ENCODE results near the gene SPAG17.

SPAG17 gene

GRCh38 chr1:118110580-118110979 lies 74.4 kb downstream of the SPAG17 start (continued):
- TF ChIP-seq CSRNP3 (CRISPR knock-in tag; IDR thresholded peaks at IDR 0.05) (no peak), ZFP30 (CRISPR knock-in tag; IDR thresholded peaks at IDR 0.05) (no peak), ZNF8 (CRISPR knock-in tag; IDR thresholded peaks at IDR 0.05) (no peak), ESRRG (CRISPR knock-in tag; IDR thresholded peaks at IDR 0.05) (no peak), OSR1 (CRISPR knock-in tag; IDR thresholded peaks at IDR 0.05) (no peak), PPARA (CRISPR knock-in tag; IDR thresholded peaks at IDR 0.05; ENCODE audit: borderline replicate concordance) (no peak), ARNTL (CRISPR knock-in tag; IDR thresholded peaks at IDR 0.05; ENCODE audit: borderline replicate concordance, low read depth) (no peak)

GRCh38 chr1:118104951-118105350 lies 80.1 kb downstream of the SPAG17 start:
- no peak for TF ChIP-seq ZC3H10 (CRISPR knock-in tag; IDR thresholded peaks at IDR 0.05)
- TF ChIP-seq ZFP30 (CRISPR knock-in tag; IDR thresholded peaks at IDR 0.05), result no peak
- no peak for TF ChIP-seq CREB5 (CRISPR knock-in tag; IDR thresholded peaks at IDR 0.05; ENCODE audit: low read depth)
- TF ChIP-seq ESRRG (CRISPR knock-in tag; IDR thresholded peaks at IDR 0.05), result no peak
- no peak for TF ChIP-seq PATZ1 (CRISPR knock-in tag; IDR thresholded peaks at IDR 0.05; ENCODE audit: borderline replicate concordance)
- TF ChIP-seq ZFP3 (CRISPR knock-in tag; IDR thresholded peaks at IDR 0.05), result no peak
- no peak for TF ChIP-seq PPARA (CRISPR knock-in tag; IDR thresholded peaks at IDR 0.05; ENCODE audit: borderline replicate concordance)
- no peak for TF ChIP-seq OSR1 (CRISPR knock-in tag; IDR thresholded peaks at IDR 0.05)
- no peak for TF ChIP-seq ISL1 (CRISPR knock-in tag; IDR thresholded peaks at IDR 0.05)
- no peak for TF ChIP-seq ZNF70 (CRISPR knock-in tag; IDR thresholded peaks at IDR 0.05)
- TF ChIP-seq CSDC2 (CRISPR knock-in tag; IDR thresholded peaks at IDR 0.05), result no peak
- ATAC-seq, result no peak

- ATAC-seq, result no peak
- TF ChIP-seq PPARA (CRISPR knock-in tag; IDR thresholded peaks at IDR 0.05; ENCODE audit: borderline replicate concordance), result no peak
- no peak for TF ChIP-seq ZNF565 (CRISPR knock-in tag; conservative IDR thresholded peaks at IDR 0.05; ENCODE audit: low read depth)
- no peak for TF ChIP-seq ZNF70 (CRISPR knock-in tag; IDR thresholded peaks at IDR 0.05)
- no peak for TF ChIP-seq CSDC2 (CRISPR knock-in tag; IDR thresholded peaks at IDR 0.05)
- TF ChIP-seq CSRNP3 (CRISPR knock-in tag; IDR thresholded peaks at IDR 0.05), result no peak
- no peak for TF ChIP-seq ZFP30 (CRISPR knock-in tag; IDR thresholded peaks at IDR 0.05)
- TF ChIP-seq TCF4 (CRISPR knock-in tag; IDR thresholded peaks at IDR 0.05; ENCODE audit: borderline replicate concordance), result no peak
- TF ChIP-seq ARNTL (CRISPR knock-in tag; IDR thresholded peaks at IDR 0.05; ENCODE audit: borderline replicate concordance, low read depth), result no peak
- no peak for TF ChIP-seq PATZ1 (CRISPR knock-in tag; IDR thresholded peaks at IDR 0.05; ENCODE audit: borderline replicate concordance)
- no peak for TF ChIP-seq RARB (CRISPR knock-in tag; IDR thresholded peaks at IDR 0.05)
- TF ChIP-seq ZNF8 (CRISPR knock-in tag; IDR thresholded peaks at IDR 0.05), result no peak
- no peak for TF ChIP-seq OSR1 (CRISPR knock-in tag; IDR thresholded peaks at IDR 0.05)
- no peak for TF ChIP-seq ISL1 (CRISPR knock-in tag; IDR thresholded peaks at IDR 0.05)
- TF ChIP-seq BACH2 (CRISPR knock-in tag; IDR thresholded peaks at IDR 0.05; ENCODE audit: borderline replicate concordance), result no peak
These were observed 82.6 kb downstream of the SPAG17 start for GRCh38 chr1:118102445-118102844.

GRCh38 chr1:118101999-118102398 lies 83.0 kb downstream of the SPAG17 start:
- no peak for ATAC-seq
- TF ChIP-seq ZNF565 (CRISPR knock-in tag; conservative IDR thresholded peaks at IDR 0.05; ENCODE audit: low read depth), result no peak
- TF ChIP-seq ARNTL (CRISPR knock-in tag; IDR thresholded peaks at IDR 0.05; ENCODE audit: borderline replicate concordance, low read depth), result no peak
- TF ChIP-seq ZNF70 (CRISPR knock-in tag; IDR thresholded peaks at IDR 0.05), result no peak
- no peak for TF ChIP-seq ZC3H10 (CRISPR knock-in tag; IDR thresholded peaks at IDR 0.05)
- TF ChIP-seq SNAI2 (CRISPR knock-in tag; IDR thresholded peaks at IDR 0.05), result no peak
- TF ChIP-seq ZFP3 (CRISPR knock-in tag; IDR thresholded peaks at IDR 0.05), result no peak
- TF ChIP-seq GLIS3 (CRISPR knock-in tag; IDR thresholded peaks at IDR 0.05), result no peak
- TF ChIP-seq CSDC2 (CRISPR knock-in tag; IDR thresholded peaks at IDR 0.05), result no peak
- no peak for TF ChIP-seq CSRNP3 (CRISPR knock-in tag; IDR thresholded peaks at IDR 0.05)

Measured in SK-N-SH treated with all-trans-retinoic acid at 6 μM for 48 hours (cell line).